Left ventricle myocardium inferior (tissue), 1 donor: ENCODE measurements around the gene HOXD4. TPM values are rescaled to one million over a fixed set of nuclear protein-coding genes. Genes with fewer than 3 reads are reported as not detected.

ENCODE experiments used
- DNase-seq: peaks from one replicate; pipeline ENCODE4 v3.0.0-alpha.2; 2020
- H3K27ac ChIP-seq: fragments of 200-600 bp; replicated peaks from 2 replicates; pipeline ENCODE4 v1.8.0; 2021
- H3K27me3 ChIP-seq: fragments of 200-600 bp; 2 replicates; pipeline ENCODE4 v1.8.0; 2021; ENCODE audit warnings: low read depth
- H3K36me3 ChIP-seq: fragments of 200-600 bp; 2 replicates; pipeline ENCODE4 v1.8.0; 2021
- H3K4me1 ChIP-seq: fragments of 200-600 bp; 2 replicates; pipeline ENCODE4 v1.8.0; 2021
- H3K4me3 ChIP-seq: fragments of 200-600 bp; 2 replicates; pipeline ENCODE4 v1.8.0; 2021; ENCODE audit warnings: mild to moderate bottlenecking, moderate library complexity
- H3K9me3 ChIP-seq: fragments of 200-600 bp; replicated peaks from 2 replicates; pipeline ENCODE4 v1.8.0; 2021
- intact Hi-C: fragments of 100-400 bp; cut with micrococcal nuclease; formaldehyde crosslinking; loops from one replicate; pipeline ENCODE4 v1.11.0; 2022
- total RNA-seq: library from RNA; stranded (reverse); fragmentation: NEBNext Ultra II Directional; extraction: Animal tissue kit (Norgen Biotek cat#: 25700); gene quantifications from one replicate; pipeline ENCODE4 v1.2.1, GENCODE V29; 2021
- TF ChIP-seq, protein P1 (sequence below): fragments of 200-600 bp; IDR thresholded peaks from 2 replicates; pipeline ENCODE4 v1.8.0; 2021; ENCODE audit warnings: antibody characterized with exemption, mild to moderate bottlenecking, borderline replicate concordance
- donor health status: DM: no; HTN: yes; CAD: no; lungs with severe emphysema.

Gene HOXD4
- total RNA-seq, 1 donor from 2014 or later: not detected

DNA sequence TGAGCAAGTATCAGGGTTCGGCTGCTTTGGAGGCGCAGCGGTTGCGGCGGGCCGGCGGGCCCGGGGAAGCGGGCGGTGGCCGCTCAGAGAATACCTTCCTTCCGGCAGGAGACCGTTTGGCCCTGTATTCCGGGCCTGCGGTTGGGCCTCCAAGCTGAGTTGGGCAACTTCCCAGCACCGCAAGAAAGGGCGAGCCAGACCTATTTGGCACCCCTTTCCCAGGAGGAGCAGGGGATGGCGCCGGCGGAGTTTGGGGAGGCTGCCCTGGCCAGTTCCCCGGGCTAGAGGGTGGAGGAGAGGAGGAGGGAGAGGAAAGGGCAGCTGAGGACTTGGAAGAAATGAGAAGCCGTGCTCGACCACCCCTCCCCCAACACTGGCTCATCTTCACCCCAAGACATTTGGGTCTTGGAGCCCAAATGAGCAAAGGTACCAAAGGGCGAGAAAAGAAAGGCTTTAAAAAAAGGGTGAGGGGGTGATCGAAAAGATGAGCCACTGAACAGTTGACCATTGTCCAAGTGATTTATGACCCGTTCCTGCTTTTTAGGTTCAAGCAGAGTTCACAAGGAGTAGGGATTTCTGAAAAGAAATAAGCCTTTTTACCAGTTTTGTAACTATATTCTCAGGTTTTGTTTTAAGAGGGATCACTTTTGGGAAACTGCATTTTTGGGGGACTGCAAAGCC is 14.2 kb downstream of the HOXD4 start:
- no peak for DNase-seq
- Histone ChIP-seq H3K4me1 (peaks cover 12% of the 10 kb centered on the region), H3K9me3 (no peaks in the 10 kb centered on the region), H3K27me3 (peaks cover 100% of the 10 kb centered on the region), H3K36me3 (no peaks in the 10 kb centered on the region), H3K4me3 (peak overlapping the region; percentile 2), H3K27ac (no peak overlapping the region)
- intact Hi-C loops: no loop called here
- TF ChIP-seq, protein P1, sequence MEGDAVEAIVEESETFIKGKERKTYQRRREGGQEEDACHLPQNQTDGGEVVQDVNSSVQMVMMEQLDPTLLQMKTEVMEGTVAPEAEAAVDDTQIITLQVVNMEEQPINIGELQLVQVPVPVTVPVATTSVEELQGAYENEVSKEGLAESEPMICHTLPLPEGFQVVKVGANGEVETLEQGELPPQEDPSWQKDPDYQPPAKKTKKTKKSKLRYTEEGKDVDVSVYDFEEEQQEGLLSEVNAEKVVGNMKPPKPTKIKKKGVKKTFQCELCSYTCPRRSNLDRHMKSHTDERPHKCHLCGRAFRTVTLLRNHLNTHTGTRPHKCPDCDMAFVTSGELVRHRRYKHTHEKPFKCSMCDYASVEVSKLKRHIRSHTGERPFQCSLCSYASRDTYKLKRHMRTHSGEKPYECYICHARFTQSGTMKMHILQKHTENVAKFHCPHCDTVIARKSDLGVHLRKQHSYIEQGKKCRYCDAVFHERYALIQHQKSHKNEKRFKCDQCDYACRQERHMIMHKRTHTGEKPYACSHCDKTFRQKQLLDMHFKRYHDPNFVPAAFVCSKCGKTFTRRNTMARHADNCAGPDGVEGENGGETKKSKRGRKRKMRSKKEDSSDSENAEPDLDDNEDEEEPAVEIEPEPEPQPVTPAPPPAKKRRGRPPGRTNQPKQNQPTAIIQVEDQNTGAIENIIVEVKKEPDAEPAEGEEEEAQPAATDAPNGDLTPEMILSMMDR: no peak

DNA sequence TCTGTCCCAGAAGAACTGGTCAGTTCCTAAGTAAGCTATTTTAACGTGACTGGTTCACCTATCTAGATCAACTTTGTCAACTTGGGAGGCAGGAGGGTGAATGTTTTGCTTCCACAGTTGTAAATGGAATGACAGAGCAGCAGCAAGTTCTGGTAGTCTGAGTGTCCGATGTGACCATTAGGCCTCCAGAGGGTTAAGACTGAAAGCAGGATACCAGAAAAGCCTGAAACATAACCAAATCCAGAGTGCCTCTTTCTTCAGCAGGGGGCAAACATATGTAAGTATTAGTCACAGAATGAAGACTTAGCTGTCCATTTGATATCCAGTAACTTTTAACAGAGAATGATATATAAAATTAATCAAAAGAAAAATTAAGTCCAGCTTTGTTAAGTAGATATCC is 14.9 kb downstream of the HOXD4 start:
- H3K27me3 ChIP-seq: peaks cover 100% of the 10 kb centered on the region
- peaks cover 10% of the 10 kb centered on the region for H3K4me1 ChIP-seq
- no peaks in the 10 kb centered on the region for H3K9me3 ChIP-seq
- no peak overlapping the region for H3K27ac ChIP-seq
- H3K4me3 ChIP-seq: no peak overlapping the region
- intact Hi-C loops: no loop called here
- no peak for DNase-seq
- TF ChIP-seq, protein P1: no peak
- H3K36me3 ChIP-seq: no peaks in the 10 kb centered on the region

DNA sequence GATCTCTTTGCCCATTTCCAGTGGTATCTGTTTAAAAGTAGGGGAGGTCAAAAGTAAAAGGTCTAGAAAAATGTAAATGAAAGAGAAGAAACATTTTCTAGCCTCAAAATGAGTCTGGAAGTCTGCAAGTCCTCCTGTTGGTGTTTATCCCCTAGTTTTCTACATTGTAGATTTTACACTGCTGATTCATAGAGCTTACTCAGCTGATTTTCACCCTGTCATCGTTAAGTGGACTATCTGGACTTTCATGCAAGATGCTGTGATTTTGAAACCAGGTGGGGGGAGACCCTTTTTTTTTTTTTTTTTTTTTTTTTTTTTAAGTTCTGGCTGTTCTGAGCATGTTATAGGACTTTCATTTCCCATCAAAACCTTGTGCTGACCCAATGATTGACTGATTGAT is 16.0 kb downstream of the HOXD4 start:
- no peak overlapping the region for H3K27ac ChIP-seq
- no peaks in the 10 kb centered on the region for H3K36me3 ChIP-seq
- DNase-seq: no peak
- peaks cover 21% of the 10 kb centered on the region for H3K4me1 ChIP-seq
- intact Hi-C loops: no loop called here
- H3K4me3 ChIP-seq: no peak overlapping the region
- TF ChIP-seq, protein P1: no peak
- peaks cover 100% of the 10 kb centered on the region for H3K27me3 ChIP-seq
- H3K9me3 ChIP-seq: no peaks in the 10 kb centered on the region

DNA sequence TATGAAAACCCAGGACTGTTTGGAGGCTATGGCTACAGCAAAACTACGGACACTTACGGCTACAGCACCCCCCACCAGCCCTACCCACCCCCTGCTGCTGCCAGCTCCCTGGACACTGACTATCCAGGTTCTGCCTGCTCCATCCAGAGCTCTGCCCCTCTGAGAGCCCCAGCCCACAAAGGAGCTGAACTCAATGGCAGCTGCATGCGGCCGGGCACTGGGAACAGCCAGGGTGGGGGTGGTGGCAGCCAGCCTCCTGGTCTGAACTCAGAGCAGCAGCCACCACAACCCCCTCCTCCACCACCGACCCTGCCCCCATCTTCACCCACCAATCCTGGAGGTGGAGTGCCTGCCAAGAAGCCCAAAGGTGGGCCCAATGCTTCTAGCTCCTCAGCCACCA is 17.8 kb downstream of the HOXD4 start:
- no peaks in the 10 kb centered on the region for H3K9me3 ChIP-seq

GRCh38 chr2:176169711-176170110 is 18.4 kb downstream of the HOXD4 start:
- Histone ChIP-seq H3K27ac (no peak overlapping the region), H3K27me3 (peaks cover 100% of the 10 kb centered on the region), H3K4me3 (no peak overlapping the region), H3K9me3 (no peaks in the 10 kb centered on the region), H3K4me1 (peaks cover 22% of the 10 kb centered on the region), H3K36me3 (no peaks in the 10 kb centered on the region)
- intact Hi-C loops: no loop called here
- DNase-seq: no peak
- TF ChIP-seq, protein P1: no peak

More for the DNA sequence above, 17.8 kb downstream of the HOXD4 start:
- TF ChIP-seq, protein P1: no peak
- H3K4me1 ChIP-seq: peaks cover 21% of the 10 kb centered on the region
- H3K27me3 ChIP-seq: peaks cover 100% of the 10 kb centered on the region
- no peak for DNase-seq
- no peak overlapping the region for H3K27ac ChIP-seq
- no peaks in the 10 kb centered on the region for H3K36me3 ChIP-seq
- no peak overlapping the region for H3K4me3 ChIP-seq
- intact Hi-C loops: no loop called here
